Stomach (tissue), 4 donors: Measurements from ENCODE around the gene KCNK15.

Experiments used
- CTCF ChIP-seq, 7 experiments: fragments of 450-650 bp in 4 of 7; fragments of 200-600 bp in 3 of 7; sonication (generic) in 3 of 7; IDR thresholded peaks; one replicate each; pipeline ENCODE4 v1.5.1; 2016 to 2019; ENCODE audit warnings: antibody characterized with exemption in 7 of 7, control low read depth in 2 of 7, mild to moderate bottlenecking in 1 of 7
- POLR2A ChIP-seq, 4 donors: fragments of 450-650 bp; IDR thresholded peaks; one replicate each; pipeline ENCODE4 v1.6.1; 2016; ENCODE audit warnings: antibody characterized with exemption in 4 of 4, control low read depth in 2 of 4, mild to moderate bottlenecking in 1 of 4, moderate library complexity in 1 of 4

- TF ChIP-seq CTCF (IDR thresholded peaks at IDR 0.05) (no peak), POLR2A (IDR thresholded peaks at IDR 0.05) (no peak)
These were observed 35.5 kb downstream of the KCNK15 start for GRCh38 chr20:44781118-44781517.
